Stimulated activated naive CD8-positive, alpha-beta T cell treated with anti-CD3 and anti-CD28 coated beads, Interleukin-15, Interleukin-2, amounts not matched to agents 100 ng/mL and 50 ng/mL, for 24 hours (primary cell): ENCODE measurements around the gene GPC1.

Experiments
- H3K27ac Mint-ChIP-seq: one replicate; pipeline ENCODE4 v1.8.0; 2021; ENCODE audit warnings: mild to moderate bottlenecking, mixed read lengths
- H3K27me3 Mint-ChIP-seq: one replicate; pipeline ENCODE4 v1.8.0; 2021; ENCODE audit warnings: mixed read lengths
- H3K36me3 Mint-ChIP-seq: one replicate; pipeline ENCODE4 v1.8.0; 2021; ENCODE audit warnings: low read depth, mixed read lengths
- H3K4me1 Mint-ChIP-seq: one replicate; pipeline ENCODE4 v1.8.0; 2021; ENCODE audit warnings: low read depth, mixed read lengths
- H3K4me3 Mint-ChIP-seq: one replicate; pipeline ENCODE4 v1.8.0; 2021; ENCODE audit warnings: mild to moderate bottlenecking, mixed read lengths
- H3K9me3 Mint-ChIP-seq: one replicate; pipeline ENCODE4 v1.8.0; 2021; ENCODE audit warnings: mixed read lengths

Gene GPC1

GRCh38 chr2:240403396-240404104 lies 31.9 kb upstream of the GPC1 start:
- Mint-ChIP-seq H3K36me3 (no peaks in the 10 kb centered on the region), H3K27ac (peak overlapping the region; percentile 49), H3K9me3 (no peaks in the 10 kb centered on the region), H3K27me3 (peaks cover 4% of the 10 kb centered on the region), H3K4me1 (peaks cover 14% of the 10 kb centered on the region), H3K4me3 (no peak overlapping the region)

DNA sequence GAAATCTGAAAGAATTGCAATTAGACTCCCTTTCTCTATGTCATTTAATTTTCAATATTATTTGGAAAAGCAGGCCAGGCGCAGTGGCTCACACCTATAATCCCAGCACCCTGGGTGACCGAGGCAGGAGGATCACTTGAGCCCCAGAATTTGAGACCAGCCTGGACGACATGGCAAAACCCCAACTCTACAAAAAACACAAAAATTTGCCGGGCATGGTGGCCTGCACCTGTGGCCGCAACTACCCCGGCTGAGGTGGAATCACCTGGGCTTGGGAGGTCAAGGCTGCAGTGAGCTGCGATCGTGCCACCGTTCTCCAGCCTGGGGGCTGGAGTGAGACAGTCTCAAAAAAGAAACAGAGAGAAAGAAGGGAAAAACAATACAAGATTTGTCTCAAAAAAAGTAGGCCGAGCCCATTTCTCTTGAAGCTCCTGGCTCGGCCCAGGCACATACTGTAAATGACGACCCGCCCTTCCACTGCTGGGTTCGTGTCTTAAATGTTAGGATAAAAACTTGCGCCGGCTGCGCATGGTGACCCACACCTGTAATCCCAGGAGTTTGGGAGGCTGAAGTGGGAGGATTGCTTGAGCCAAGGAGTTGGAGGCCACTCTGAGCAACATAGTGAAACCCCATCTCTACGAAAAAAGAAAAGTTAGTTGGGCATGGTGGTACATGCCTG lies 31.1 kb upstream of the GPC1 start:
- H3K27ac Mint-ChIP-seq: no peak overlapping the region
- H3K4me1 Mint-ChIP-seq: peaks cover 14% of the 10 kb centered on the region
- H3K9me3 Mint-ChIP-seq: no peaks in the 10 kb centered on the region
- H3K4me3 Mint-ChIP-seq: no peak overlapping the region
- peaks cover 4% of the 10 kb centered on the region for H3K27me3 Mint-ChIP-seq
- no peaks in the 10 kb centered on the region for H3K36me3 Mint-ChIP-seq

DNA sequence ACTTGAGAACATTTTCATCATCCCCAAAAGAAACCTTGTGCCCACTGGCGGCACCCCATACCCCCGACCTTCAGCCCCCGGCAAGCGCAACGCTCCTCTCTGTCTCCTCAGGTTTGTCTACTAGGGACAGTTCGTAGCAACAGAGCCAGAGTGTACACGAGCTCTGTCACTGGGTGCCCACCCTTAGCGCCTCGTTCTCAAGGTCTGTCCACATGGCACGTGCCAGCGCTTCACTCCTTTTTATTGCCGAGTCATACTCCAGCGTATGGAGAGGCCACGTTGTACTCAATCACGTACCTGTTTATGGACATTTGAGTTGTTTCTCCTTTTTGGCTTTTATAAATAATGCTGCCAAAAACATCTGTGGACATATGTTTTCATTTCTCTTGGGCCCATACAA lies 30.3 kb upstream of the GPC1 start:
- H3K4me1 Mint-ChIP-seq: peaks cover 14% of the 10 kb centered on the region
- no peak overlapping the region for H3K4me3 Mint-ChIP-seq

GRCh38 chr2:240405684-240406313 lies 29.7 kb upstream of the GPC1 start:
- H3K36me3 Mint-ChIP-seq: no peaks in the 10 kb centered on the region
- peaks cover 15% of the 10 kb centered on the region for H3K27me3 Mint-ChIP-seq
- H3K4me3 Mint-ChIP-seq: no peak overlapping the region
- peaks cover 14% of the 10 kb centered on the region for H3K4me1 Mint-ChIP-seq
- H3K9me3 Mint-ChIP-seq: no peaks in the 10 kb centered on the region
- no peak overlapping the region for H3K27ac Mint-ChIP-seq

More for the DNA sequence above, 30.3 kb upstream of the GPC1 start:
- H3K36me3 Mint-ChIP-seq: no peaks in the 10 kb centered on the region
- H3K27ac Mint-ChIP-seq: no peak overlapping the region
- no peaks in the 10 kb centered on the region for H3K9me3 Mint-ChIP-seq
- peaks cover 9% of the 10 kb centered on the region for H3K27me3 Mint-ChIP-seq

DNA sequence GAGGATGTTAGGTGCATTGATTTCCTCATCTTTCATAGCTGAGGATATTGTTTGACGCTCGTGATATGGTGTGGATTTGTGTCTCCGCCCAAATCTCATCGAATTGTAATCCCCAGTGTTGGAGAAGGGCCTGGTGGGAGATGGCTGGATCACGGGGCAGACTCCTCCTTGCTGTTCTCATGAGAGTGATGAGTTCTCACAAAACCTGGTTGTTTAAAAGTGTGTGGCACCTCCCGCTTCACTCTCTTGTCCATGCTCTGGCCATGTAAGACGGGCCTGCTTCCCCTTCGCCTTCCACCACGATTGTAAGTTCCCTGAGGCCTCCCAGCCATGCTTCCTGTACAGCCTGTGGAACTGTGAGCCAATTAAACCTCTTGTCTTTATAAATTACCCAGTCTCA lies 28.4 kb upstream of the GPC1 start:
- Mint-ChIP-seq H3K36me3 (no peaks in the 10 kb centered on the region), H3K4me3 (no peak overlapping the region), H3K4me1 (peaks cover 14% of the 10 kb centered on the region), H3K27me3 (peaks cover 15% of the 10 kb centered on the region), H3K27ac (no peak overlapping the region), H3K9me3 (no peaks in the 10 kb centered on the region)

DNA sequence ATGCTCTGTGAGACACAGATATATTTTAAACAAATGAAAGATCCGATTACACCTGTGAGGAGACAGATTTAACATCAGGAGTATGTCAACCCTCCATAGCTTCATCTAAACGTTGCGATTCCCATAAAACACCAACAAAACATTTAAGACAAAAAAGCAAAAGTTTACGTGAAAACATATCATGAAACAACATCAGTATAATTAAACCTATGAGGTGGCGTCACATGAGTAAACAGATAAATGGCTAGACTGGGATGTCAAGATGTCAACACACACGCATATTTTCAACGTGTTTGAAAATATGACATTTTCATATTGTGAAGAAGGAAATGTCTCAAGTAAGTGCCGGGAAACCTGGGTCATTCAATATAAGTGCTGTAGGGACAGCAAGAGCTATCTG lies 25.5 kb upstream of the GPC1 start:
- Mint-ChIP-seq H3K4me1 (no peaks in the 10 kb centered on the region), H3K36me3 (no peaks in the 10 kb centered on the region), H3K27ac (no peak overlapping the region), H3K27me3 (peaks cover 15% of the 10 kb centered on the region), H3K9me3 (no peaks in the 10 kb centered on the region), H3K4me3 (no peak overlapping the region)

DNA sequence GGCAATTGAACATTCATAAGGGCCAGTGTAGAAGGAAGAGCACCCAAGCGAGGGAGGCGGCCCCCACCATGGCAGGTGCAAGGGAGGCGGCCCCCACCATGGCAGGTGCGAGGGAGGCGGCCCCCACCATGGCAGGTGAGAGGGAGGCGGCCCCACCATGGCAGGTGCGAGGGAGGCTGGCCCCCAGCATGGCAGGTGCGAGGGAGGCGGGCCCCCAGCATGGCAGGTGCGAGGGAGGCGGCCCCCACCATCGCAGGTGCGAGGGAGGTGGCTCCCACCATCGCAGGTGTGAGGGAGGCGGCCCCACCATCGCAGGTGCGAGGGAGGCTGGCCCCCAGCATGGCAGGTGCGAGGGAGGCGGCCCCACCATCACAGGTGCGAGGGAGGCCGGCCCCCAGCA lies 24.7 kb upstream of the GPC1 start:
- Mint-ChIP-seq H3K36me3 (no peaks in the 10 kb centered on the region), H3K9me3 (no peaks in the 10 kb centered on the region), H3K4me1 (no peaks in the 10 kb centered on the region), H3K27me3 (peaks cover 15% of the 10 kb centered on the region), H3K4me3 (no peak overlapping the region), H3K27ac (no peak overlapping the region)

GRCh38 chr2:240411261-240412160 lies 24.0 kb upstream of the GPC1 start:
- Mint-ChIP-seq H3K27ac (no peak overlapping the region), H3K36me3 (no peaks in the 10 kb centered on the region), H3K9me3 (no peaks in the 10 kb centered on the region), H3K27me3 (peaks cover 15% of the 10 kb centered on the region), H3K4me1 (no peaks in the 10 kb centered on the region), H3K4me3 (no peak overlapping the region)

GRCh38 chr2:240412211-240412861 lies 23.1 kb upstream of the GPC1 start:
- Mint-ChIP-seq H3K4me1 (no peaks in the 10 kb centered on the region), H3K36me3 (no peaks in the 10 kb centered on the region), H3K9me3 (no peaks in the 10 kb centered on the region), H3K27me3 (peaks cover 15% of the 10 kb centered on the region), H3K27ac (no peak overlapping the region), H3K4me3 (no peak overlapping the region)

DNA sequence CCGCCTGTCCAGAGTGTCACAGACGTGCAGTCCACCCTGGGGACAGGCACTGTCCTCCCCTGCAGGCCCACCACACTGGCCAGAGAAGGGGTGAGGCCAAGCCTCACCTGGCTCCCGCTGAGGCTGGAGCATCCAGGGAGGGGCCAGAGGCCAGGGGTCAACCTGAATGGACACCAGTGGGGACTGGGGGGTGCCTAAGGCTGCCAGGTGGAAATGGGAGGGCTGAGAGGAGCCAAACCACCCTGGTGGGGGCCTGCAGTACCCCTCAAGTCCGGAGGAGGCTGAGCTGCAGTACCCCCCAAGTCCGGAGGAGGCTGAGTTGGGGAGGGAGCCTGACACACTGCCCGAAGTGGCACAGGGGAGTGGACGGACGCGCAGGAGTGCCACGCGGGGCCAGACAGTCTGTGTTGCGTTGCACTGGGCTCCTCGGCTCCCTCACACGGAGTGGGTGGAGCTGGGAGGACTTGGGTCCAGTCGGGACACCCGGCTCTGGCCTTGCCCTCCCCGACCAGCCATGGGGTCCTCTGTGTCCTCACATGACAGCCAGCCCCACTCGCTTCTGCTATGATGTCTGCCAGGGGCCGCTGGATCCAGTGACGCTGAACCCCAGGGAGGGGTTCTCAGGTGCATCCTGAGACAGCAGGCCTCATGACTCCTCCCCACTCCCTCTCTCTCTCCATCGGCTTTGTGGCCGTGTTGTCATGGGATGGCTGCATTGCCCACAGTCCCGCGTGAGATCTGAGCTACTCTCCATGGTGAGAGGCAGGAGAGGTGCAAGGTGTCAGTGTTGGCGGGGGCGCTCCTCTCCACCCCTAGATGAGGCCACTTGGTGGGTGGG lies 22.3 kb upstream of the GPC1 start:
- Mint-ChIP-seq H3K4me3 (no peak overlapping the region), H3K9me3 (peaks cover under 1% of the 10 kb centered on the region), H3K27ac (no peak overlapping the region), H3K27me3 (peaks cover 10% of the 10 kb centered on the region), H3K36me3 (no peaks in the 10 kb centered on the region), H3K4me1 (no peaks in the 10 kb centered on the region)

GRCh38 chr2:240413813-240414429 lies 21.5 kb upstream of the GPC1 start:
- H3K27me3 Mint-ChIP-seq: peaks cover 10% of the 10 kb centered on the region
- no peak overlapping the region for H3K27ac Mint-ChIP-seq
- H3K9me3 Mint-ChIP-seq: peaks cover 5% of the 10 kb centered on the region
- no peak overlapping the region for H3K4me3 Mint-ChIP-seq
- no peaks in the 10 kb centered on the region for H3K4me1 Mint-ChIP-seq
- H3K36me3 Mint-ChIP-seq: no peaks in the 10 kb centered on the region

DNA sequence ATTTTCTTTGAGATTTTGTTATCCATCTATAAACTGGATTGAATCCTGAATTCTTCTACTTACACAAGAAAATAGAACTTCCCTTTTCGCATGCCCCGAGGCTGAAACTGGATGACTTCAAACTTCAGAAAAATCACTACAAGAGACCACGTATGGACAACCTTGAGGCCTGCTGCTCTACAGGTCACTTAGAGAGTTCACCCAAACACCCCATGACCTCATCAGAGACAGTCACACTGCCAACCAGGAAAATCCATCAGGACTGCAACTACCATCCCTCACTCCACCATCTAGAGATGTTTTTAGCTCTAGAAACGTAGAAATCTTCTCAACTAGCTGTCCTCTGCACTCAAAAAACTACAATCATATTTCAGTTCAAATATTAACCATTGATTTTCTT lies 18.6 kb upstream of the GPC1 start:
- Mint-ChIP-seq H3K27ac (no peak overlapping the region), H3K36me3 (no peaks in the 10 kb centered on the region), H3K9me3 (peaks cover 5% of the 10 kb centered on the region), H3K27me3 (no peaks in the 10 kb centered on the region), H3K4me3 (no peak overlapping the region), H3K4me1 (no peaks in the 10 kb centered on the region)

- H3K27ac Mint-ChIP-seq: no peak overlapping the region
- no peaks in the 10 kb centered on the region for H3K36me3 Mint-ChIP-seq
- no peaks in the 10 kb centered on the region for H3K27me3 Mint-ChIP-seq
- H3K4me1 Mint-ChIP-seq: no peaks in the 10 kb centered on the region
- H3K9me3 Mint-ChIP-seq: peaks cover 12% of the 10 kb centered on the region
- no peak overlapping the region for H3K4me3 Mint-ChIP-seq
Observed at GRCh38 chr2:240418311-240418710, 17.2 kb upstream of the GPC1 start.
